ENCODE results near the gene HACD2.

Gene HACD2

DNA sequence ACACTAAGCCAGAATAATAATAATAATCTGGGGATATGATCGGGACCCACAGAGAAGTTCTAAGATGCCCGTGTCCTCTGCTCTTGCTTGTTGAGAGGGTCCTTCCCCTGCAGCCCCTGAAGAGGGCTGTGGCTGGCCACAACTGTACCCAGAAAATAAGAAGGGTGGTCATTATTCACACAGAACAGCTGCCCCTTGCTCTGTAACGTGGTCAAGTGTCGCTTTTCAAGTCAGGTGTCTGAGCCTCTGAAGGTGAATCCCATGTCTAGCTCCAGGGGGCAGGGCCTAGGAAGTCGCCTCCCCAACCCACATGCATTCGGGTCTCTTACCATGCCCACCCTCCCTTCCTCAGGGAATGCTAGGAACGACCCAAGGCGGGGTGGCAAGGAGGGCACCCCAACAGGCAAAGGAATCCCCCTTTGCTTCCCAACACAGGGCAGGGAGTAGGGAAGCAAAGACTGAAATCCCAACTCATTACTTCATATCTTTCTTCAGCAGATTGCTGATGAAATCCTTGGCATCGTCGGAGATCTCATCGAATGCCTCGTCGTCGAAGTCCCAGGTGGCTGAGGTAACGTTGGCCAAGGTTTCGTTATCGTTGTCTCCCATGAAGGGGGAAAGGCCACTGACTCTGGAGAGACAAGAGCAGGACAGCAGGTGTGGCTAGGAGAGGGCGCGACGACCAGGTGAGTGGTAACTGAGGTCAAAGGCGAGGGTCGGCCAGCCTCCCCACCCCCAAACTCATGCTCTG is 44.3 kb upstream of the HACD2 start:
- no peak overlapping the region for H2AFZ ChIP-seq (ENCODE audit: low read length)
- no peaks in the 10 kb centered on the region for H3K36me3 ChIP-seq (ENCODE audit: insufficient read depth, low read length)
- no peaks in the 10 kb centered on the region for H3K4me1 ChIP-seq (ENCODE audit: insufficient read depth, low read length, poor library complexity, severe bottlenecking)
- H3K79me2 ChIP-seq (ENCODE audit: insufficient read depth, low read length): no peaks in the 10 kb centered on the region
- H3K4me2 ChIP-seq (ENCODE audit: low read depth, low read length, poor library complexity, severe bottlenecking): no peak overlapping the region
- H3F3A ChIP-seq (ENCODE audit: low read depth): no peaks in the 10 kb centered on the region
- no peak overlapping the region for H3K9ac ChIP-seq (ENCODE audit: low read depth, low read length, poor library complexity, severe bottlenecking)
- TF ChIP-seq EZH2phosphoT487 (IDR thresholded peaks at IDR 0.05; ENCODE audit: borderline replicate concordance): no peak
- TF ChIP-seq, protein P1, sequence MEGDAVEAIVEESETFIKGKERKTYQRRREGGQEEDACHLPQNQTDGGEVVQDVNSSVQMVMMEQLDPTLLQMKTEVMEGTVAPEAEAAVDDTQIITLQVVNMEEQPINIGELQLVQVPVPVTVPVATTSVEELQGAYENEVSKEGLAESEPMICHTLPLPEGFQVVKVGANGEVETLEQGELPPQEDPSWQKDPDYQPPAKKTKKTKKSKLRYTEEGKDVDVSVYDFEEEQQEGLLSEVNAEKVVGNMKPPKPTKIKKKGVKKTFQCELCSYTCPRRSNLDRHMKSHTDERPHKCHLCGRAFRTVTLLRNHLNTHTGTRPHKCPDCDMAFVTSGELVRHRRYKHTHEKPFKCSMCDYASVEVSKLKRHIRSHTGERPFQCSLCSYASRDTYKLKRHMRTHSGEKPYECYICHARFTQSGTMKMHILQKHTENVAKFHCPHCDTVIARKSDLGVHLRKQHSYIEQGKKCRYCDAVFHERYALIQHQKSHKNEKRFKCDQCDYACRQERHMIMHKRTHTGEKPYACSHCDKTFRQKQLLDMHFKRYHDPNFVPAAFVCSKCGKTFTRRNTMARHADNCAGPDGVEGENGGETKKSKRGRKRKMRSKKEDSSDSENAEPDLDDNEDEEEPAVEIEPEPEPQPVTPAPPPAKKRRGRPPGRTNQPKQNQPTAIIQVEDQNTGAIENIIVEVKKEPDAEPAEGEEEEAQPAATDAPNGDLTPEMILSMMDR (conservative IDR thresholded peaks at IDR 0.05; ENCODE audit: low read length): no peak
- H3K9me2 ChIP-seq (replicated peaks; ENCODE audit: low read depth, low read length): no peaks in the 10 kb centered on the region
- H3K27me3 ChIP-seq (ENCODE audit: insufficient read depth, low read length, poor library complexity, severe bottlenecking): no peaks in the 10 kb centered on the region
- H4K20me1 ChIP-seq (ENCODE audit: insufficient read depth, low read length, poor library complexity, severe bottlenecking): no peaks in the 10 kb centered on the region
- H3K9me3 ChIP-seq (ENCODE audit: insufficient read depth, low read depth, low read length): no peaks in the 10 kb centered on the region
- H3K4me3 ChIP-seq (ENCODE audit: low read length, poor library complexity, severe bottlenecking): no peak overlapping the region

DNA sequence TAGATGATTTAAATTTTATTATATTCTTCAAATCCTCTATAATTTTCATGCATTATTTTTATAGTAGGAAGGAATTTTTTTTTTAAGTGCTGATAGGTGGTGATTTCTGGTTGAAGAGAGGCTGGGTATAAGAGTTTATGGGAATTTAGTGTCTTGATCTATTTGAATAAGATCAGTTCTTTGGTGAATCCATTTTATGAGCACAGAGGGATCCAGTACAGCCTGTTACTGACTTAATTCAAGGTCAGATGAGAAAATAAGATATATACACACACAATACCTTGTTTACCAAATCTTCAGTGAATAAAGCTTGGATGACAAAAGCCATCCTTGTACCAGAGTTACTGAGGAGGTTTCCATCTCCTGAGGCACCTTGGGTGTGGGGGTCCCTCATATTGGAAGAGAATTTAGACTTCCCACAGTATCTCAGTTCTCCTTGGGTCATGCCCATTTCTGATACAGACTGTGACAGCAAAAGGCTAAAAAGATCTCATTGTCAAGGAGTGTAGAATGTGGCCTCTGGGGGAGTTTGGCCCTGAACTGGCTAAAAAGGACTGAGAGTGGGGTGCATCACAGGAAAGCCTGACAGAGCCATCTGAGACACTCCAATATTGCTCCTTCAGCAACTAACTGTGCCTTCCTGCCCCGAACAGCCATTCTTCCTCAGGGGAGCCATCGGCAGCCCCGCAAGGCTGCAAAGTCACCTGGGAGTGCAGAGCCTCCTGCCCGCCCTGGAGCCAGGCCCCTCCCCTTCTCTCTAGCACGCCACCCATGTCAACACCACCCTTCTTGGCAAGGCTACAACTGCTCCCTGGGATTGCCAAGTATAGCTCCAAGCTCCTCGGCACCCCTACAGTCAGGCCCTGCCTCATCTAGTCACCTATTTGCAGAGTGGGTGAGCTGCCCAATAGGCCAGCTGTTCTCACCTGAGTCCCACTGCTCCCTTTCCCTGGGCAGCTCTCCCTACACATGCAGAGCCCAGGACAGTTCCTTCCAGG is 43.1 kb upstream of the HACD2 start:
- Histone ChIP-seq H2AFZ (ENCODE audit: low read length) (no peak overlapping the region), H3K4me3 (ENCODE audit: low read length, poor library complexity, severe bottlenecking) (no peak overlapping the region), H3K4me1 (ENCODE audit: insufficient read depth, low read length, poor library complexity, severe bottlenecking) (no peaks in the 10 kb centered on the region), H4K20me1 (ENCODE audit: insufficient read depth, low read length, poor library complexity, severe bottlenecking) (no peaks in the 10 kb centered on the region), H3F3A (ENCODE audit: low read depth) (no peaks in the 10 kb centered on the region), H3K9ac (ENCODE audit: low read depth, low read length, poor library complexity, severe bottlenecking) (no peak overlapping the region), H3K27me3 (ENCODE audit: insufficient read depth, low read length, poor library complexity, severe bottlenecking) (no peaks in the 10 kb centered on the region), H3K79me2 (ENCODE audit: insufficient read depth, low read length) (no peaks in the 10 kb centered on the region), H3K36me3 (ENCODE audit: insufficient read depth, low read length) (no peaks in the 10 kb centered on the region), H3K9me2 (replicated peaks; ENCODE audit: low read depth, low read length) (no peaks in the 10 kb centered on the region), H3K4me2 (ENCODE audit: low read depth, low read length, poor library complexity, severe bottlenecking) (no peak overlapping the region), H3K9me3 (ENCODE audit: insufficient read depth, low read depth, low read length) (no peaks in the 10 kb centered on the region)
- no peak for TF ChIP-seq EZH2phosphoT487 (IDR thresholded peaks at IDR 0.05; ENCODE audit: borderline replicate concordance)

DNA sequence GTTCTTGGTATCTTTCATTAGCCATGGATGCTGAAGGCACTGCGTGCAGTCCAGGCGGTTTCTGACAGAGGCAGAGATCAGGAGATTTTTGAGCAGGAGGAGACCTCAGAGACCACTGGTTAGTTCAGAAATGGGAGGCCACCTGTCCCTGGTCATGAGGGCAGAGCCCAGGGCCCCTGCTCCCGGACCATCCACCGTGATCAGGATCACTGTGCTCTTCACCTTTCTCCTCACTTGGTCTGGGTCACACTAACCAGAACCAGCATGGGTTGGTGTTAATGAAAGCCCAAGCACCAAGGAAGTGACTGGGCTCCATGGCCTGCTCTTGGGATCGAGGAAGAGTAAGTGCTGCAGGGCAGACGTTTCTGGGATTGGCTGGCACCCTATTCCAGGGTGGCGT is 42.0 kb upstream of the HACD2 start:
- Histone ChIP-seq H3K27me3 (ENCODE audit: insufficient read depth, low read length, poor library complexity, severe bottlenecking) (no peaks in the 10 kb centered on the region), H3K9ac (ENCODE audit: low read depth, low read length, poor library complexity, severe bottlenecking) (no peak overlapping the region), H3K79me2 (ENCODE audit: insufficient read depth, low read length) (no peaks in the 10 kb centered on the region), H3K9me2 (replicated peaks; ENCODE audit: low read depth, low read length) (no peaks in the 10 kb centered on the region), H3K4me2 (ENCODE audit: low read depth, low read length, poor library complexity, severe bottlenecking) (no peak overlapping the region), H3K4me3 (ENCODE audit: low read length, poor library complexity, severe bottlenecking) (no peak overlapping the region), H3K4me1 (ENCODE audit: insufficient read depth, low read length, poor library complexity, severe bottlenecking) (no peaks in the 10 kb centered on the region), H4K20me1 (ENCODE audit: insufficient read depth, low read length, poor library complexity, severe bottlenecking) (no peaks in the 10 kb centered on the region), H2AFZ (ENCODE audit: low read length) (no peak overlapping the region), H3K9me3 (ENCODE audit: insufficient read depth, low read depth, low read length) (no peaks in the 10 kb centered on the region), H3F3A (ENCODE audit: low read depth) (no peaks in the 10 kb centered on the region), H3K36me3 (ENCODE audit: insufficient read depth, low read length) (no peaks in the 10 kb centered on the region)
- TF ChIP-seq, protein P1 (conservative IDR thresholded peaks at IDR 0.05; ENCODE audit: low read length): no peak
- TF ChIP-seq EZH2phosphoT487 (IDR thresholded peaks at IDR 0.05; ENCODE audit: borderline replicate concordance): no peak
